ENCODE data around the gene TRIM6. TPM values are rescaled to one million over a fixed set of nuclear protein-coding genes. Genes with fewer than 3 reads are reported as not detected.
A peak's percentile ranks its signal among the peaks of the same experiment; 100 is the strongest.

TRIM6 gene
- total RNA-seq, 1 experiment from 2014 or later = 10.1 TPM

GRCh38 chr11:5605849-5606248 lies 9.4 kb downstream of the TRIM6 start:
- Histone ChIP-seq H2AFZ (ENCODE audit: low read length) (no peak overlapping the region), H3K36me3 (ENCODE audit: low read depth, low read length) (no peaks in the 10 kb centered on the region; the same call in 1 of the 2 replicates), H3K9me2 (replicated peaks; ENCODE audit: low read length) (no peaks in the 10 kb centered on the region), H3F3A (ENCODE audit: low read length, unreplicated experiment) (no peaks in the 10 kb centered on the region), H4K20me1 (ENCODE audit: low read length) (no peaks in the 10 kb centered on the region), H3K79me2 (ENCODE audit: low read length) (peaks cover 4% of the 10 kb centered on the region; the same call in 1 of the 2 replicates), H3K9me3 (ENCODE audit: low read length) (no peaks in the 10 kb centered on the region), H3K4me1 (ENCODE audit: insufficient read depth, low read length) (0 out of 2 replicates have a peak, but pooled peaks cover 10% of the 10 kb centered on the region), H3K4me2 (ENCODE audit: low read length) (no peak overlapping the region), H3K4me3 (ENCODE audit: low read length) (no peak overlapping the region), H3K27me3 (ENCODE audit: low read length) (no peaks in the 10 kb centered on the region), H3K27ac (ENCODE audit: low read length) (no peak overlapping the region), H3K9ac (ENCODE audit: low read length) (no peak overlapping the region)
- ChIA-PET POLR2A (ENCODE audit: unreplicated experiment) (interaction anchor here (0.6 kb wide), 1 partner anchor 10 kb away, joined by 8 read pairs; no protein-coding TSS in a partner anchor), CTCF (no interaction called here)
- no TSS peak for BruUV-seq (replicated peaks)
- ATAC-seq = peak; percentile 51
- peak; percentile 59 for DNase-seq
- TF ChIP-seq EZH2phosphoT487 (IDR thresholded peaks at IDR 0.05; ENCODE audit: borderline replicate concordance, low read length) (no peak), CTCF (conservative IDR thresholded peaks at IDR 0.05; ENCODE audit: low read depth, low read length) (no peak; the same call in 1 of the 2 replicates), EZH2 (IDR thresholded peaks at IDR 0.05; ENCODE audit: low read length, unreplicated experiment) (no peak)
- intact Hi-C loops (cut with micrococcal nuclease) = no loop called here

- BruUV-seq (replicated peaks) = no TSS peak
- DNase-seq = no peak
- ChIA-PET POLR2A (ENCODE audit: unreplicated experiment) (no interaction called here), CTCF (no interaction called here)
- no peaks in the 10 kb centered on the region; the same call in 1 of the 2 replicates for H3K36me3 ChIP-seq (ENCODE audit: low read depth, low read length)
- no peaks in the 10 kb centered on the region for H3K9me3 ChIP-seq (ENCODE audit: low read length)
- no peak overlapping the region for H3K27ac ChIP-seq (ENCODE audit: low read length)
- no peaks in the 10 kb centered on the region for H4K20me1 ChIP-seq (ENCODE audit: low read length)
- H3K4me2 ChIP-seq (ENCODE audit: low read length) = no peak overlapping the region
- no peak overlapping the region for H2AFZ ChIP-seq (ENCODE audit: low read length)
- TF ChIP-seq EZH2phosphoT487 (IDR thresholded peaks at IDR 0.05; ENCODE audit: borderline replicate concordance, low read length) (no peak), EZH2 (IDR thresholded peaks at IDR 0.05; ENCODE audit: low read length, unreplicated experiment) (no peak), CTCF (conservative IDR thresholded peaks at IDR 0.05; ENCODE audit: low read depth, low read length) (no peak)
- H3K27me3 ChIP-seq (ENCODE audit: low read length) = no peaks in the 10 kb centered on the region
- intact Hi-C loops (cut with micrococcal nuclease) = no loop called here
- no peaks in the 10 kb centered on the region for H3K79me2 ChIP-seq (ENCODE audit: low read length)
- H3K9ac ChIP-seq (ENCODE audit: low read length) = no peak overlapping the region
- no peak overlapping the region for H3K4me3 ChIP-seq (ENCODE audit: low read length)
- ATAC-seq = no peak
- H3K9me2 ChIP-seq (replicated peaks; ENCODE audit: low read length) = no peaks in the 10 kb centered on the region
- H3F3A ChIP-seq (ENCODE audit: low read length, unreplicated experiment) = no peaks in the 10 kb centered on the region
- 0 out of 2 replicates have a peak, but pooled peaks cover 10% of the 10 kb centered on the region for H3K4me1 ChIP-seq (ENCODE audit: insufficient read depth, low read length)
Observed at GRCh38 chr11:5608808-5609207, 12.4 kb downstream of the TRIM6 start.

GRCh38 chr11:5610446-5610845 lies 14.0 kb downstream of the TRIM6 start:
- Histone ChIP-seq H3K4me1 (ENCODE audit: insufficient read depth, low read length) (0 out of 2 replicates have a peak, but pooled peaks cover 9% of the 10 kb centered on the region), H2AFZ (ENCODE audit: low read length) (no peak overlapping the region), H3K4me3 (ENCODE audit: low read length) (no peak overlapping the region), H3F3A (ENCODE audit: low read length, unreplicated experiment) (no peaks in the 10 kb centered on the region), H3K27me3 (ENCODE audit: low read length) (no peaks in the 10 kb centered on the region), H3K9ac (ENCODE audit: low read length) (no peak overlapping the region), H4K20me1 (ENCODE audit: low read length) (no peaks in the 10 kb centered on the region), H3K4me2 (ENCODE audit: low read length) (no peak overlapping the region), H3K9me2 (replicated peaks; ENCODE audit: low read length) (no peaks in the 10 kb centered on the region), H3K9me3 (ENCODE audit: low read length) (no peaks in the 10 kb centered on the region), H3K27ac (ENCODE audit: low read length) (no peak overlapping the region), H3K36me3 (ENCODE audit: low read depth, low read length) (no peaks in the 10 kb centered on the region; the same call in 1 of the 2 replicates), H3K79me2 (ENCODE audit: low read length) (no peaks in the 10 kb centered on the region)
- no peak for DNase-seq
- intact Hi-C loops (cut with micrococcal nuclease) = no loop called here
- ChIA-PET CTCF (no interaction called here), POLR2A (ENCODE audit: unreplicated experiment) (no interaction called here)
- no peak for ATAC-seq
- no TSS peak for BruUV-seq (replicated peaks)
- TF ChIP-seq EZH2 (IDR thresholded peaks at IDR 0.05; ENCODE audit: low read length, unreplicated experiment) (no peak), CTCF (conservative IDR thresholded peaks at IDR 0.05; ENCODE audit: low read depth, low read length) (no peak), EZH2phosphoT487 (IDR thresholded peaks at IDR 0.05; ENCODE audit: borderline replicate concordance, low read length) (no peak)

Measured in PC-3 (cell line).